ENCODE data around the gene DUSP2. TPM values are rescaled to one million over a fixed set of nuclear protein-coding genes. Genes with fewer than 3 reads are reported as not detected.
A peak's percentile ranks its signal among the peaks of the same experiment; 100 is the strongest.

Gene DUSP2
- total RNA-seq, 1 donor from 2014 or later: 0.34 TPM

DNA sequence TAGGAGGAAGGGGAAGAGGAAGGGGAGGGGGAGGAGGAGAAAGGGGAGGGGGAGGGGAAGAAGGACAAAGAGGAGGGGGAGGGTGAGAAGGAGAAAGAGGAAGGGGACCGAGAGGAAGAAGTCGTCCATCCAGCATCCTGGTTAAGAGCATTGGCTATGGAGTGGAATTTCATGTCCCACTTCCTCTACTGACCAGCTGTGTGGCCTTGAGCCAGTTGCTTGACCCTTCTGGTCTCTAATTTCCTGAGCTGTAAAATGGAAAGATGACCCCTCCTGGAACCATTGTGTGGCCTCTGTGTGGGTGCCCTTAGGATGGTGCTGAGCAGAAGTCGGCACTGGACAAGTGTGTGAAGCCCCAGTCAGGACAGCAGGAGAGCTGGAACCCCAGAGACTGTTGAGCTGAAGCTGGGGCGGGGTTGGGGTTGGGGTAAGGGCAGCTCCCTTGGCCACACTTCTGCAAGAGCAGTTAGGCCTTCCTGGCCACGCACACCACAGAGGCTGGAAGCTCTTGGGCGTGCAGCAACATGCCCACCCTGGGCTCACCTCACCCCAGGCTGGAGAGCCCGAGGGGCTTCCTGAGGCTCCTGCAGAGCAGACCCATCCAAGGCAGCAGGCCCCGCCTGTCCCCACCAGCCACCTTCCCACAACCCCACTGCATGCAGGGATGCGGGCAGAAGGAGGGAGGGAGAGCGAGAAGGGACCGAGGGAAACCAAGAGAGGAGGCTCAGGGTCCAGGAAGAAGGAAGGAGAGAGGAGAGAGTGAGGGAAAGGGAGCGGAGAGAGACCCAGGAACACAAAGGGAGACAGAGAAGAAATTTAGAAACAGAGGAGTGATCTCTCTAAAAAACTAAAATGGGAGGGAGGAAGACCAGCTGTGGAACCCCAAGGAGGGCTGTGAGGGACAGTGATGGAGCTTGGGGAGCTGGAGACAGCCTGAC, 45.1 kb downstream of the DUSP2 start:
- DNase-seq: peak; percentile 41

DNA sequence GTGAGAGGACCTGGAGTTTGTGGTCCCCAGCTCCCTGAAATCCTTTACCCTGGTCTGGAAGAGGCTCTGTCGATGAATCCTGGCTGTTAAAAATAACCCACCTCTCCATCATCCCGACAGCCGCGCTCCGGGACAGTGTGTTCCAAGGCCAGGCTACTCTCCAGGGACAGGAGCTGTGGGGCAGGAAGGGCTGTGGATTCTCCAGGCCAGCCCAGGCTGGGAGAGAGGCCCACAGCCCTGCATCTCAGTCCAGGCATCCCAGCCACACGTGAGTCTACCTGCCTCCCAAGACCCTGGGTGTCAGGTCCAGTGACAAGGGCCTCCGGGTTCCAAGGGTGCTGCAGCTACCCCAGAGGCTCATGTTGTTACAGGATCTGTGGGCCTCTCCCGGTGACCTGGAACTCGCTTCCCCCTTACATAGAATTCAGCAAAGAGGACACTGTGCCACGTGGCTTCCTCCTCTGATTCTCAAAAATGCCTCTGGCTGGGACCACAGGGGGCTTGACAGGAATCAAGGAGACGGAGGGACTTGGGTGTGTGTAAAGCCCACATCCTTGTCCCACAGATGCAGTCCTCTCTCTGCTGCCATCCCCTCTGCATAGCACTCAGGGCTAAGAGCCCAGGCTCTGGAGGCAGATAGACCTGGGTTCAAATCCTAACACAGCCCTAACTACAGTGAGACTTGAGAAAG, 46.2 kb downstream of the DUSP2 start:
- DNase-seq: no peak

DNA sequence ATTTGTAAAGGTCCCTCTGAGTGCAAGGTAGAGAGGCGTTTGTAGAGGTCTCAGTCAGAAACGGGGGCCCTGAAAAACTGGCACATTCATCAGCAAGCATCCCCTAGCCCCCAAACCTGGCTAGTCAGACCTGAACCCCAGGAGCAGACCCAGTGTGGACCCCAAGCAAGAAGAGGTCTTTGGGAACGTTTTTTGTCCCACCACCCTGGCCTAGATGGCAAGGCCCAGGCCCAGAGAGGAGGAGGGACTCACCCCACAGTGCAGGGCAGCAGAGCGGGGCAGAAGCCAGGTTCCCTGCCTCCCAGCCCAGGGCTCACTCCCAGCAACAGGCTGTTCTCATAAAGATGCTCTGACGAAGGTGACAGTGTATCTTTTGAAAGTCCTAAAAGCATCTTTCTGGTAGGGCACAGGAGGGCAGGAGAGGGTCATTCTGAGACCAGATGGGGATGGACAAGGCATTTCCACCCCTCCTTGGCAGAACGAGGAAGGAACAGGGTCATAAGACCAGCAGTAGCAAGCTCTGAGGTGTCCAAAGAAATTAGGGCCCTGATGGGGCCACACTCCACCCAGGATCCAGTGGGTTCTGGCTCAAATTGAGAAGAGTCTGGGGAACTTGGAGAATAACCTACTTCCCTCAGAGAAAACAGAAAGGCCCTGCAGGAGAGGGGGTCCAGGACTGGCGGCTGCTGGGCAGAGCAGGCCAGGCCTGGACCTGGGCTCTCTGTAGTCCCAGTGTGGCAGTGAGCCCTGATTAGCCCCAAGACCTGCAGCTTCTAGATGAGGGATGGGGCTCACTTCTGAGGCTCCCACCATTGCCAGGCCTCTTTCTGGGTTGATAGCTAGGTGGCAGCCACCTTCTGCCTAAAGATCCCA, 47.1 kb downstream of the DUSP2 start:
- DNase-seq: no peak

DNA sequence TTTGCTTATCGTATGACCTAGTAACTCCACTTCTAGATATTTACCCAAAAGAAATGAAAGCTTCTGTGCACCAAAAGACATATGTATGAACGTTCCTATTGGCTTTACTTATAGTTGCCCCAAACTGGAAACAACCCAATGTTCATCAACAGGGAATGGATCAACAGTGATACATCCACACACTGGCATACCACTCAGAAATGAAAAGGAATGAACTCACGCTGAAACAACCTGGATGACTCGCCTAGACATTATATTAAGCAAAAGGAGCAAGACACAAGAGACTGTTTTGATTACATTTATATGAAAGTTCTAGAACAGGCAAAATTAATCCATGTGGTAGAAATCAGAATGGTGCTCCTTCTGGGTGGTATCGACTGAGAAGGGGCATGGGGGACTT, 47.8 kb downstream of the DUSP2 start:
- no peak for DNase-seq

DNA sequence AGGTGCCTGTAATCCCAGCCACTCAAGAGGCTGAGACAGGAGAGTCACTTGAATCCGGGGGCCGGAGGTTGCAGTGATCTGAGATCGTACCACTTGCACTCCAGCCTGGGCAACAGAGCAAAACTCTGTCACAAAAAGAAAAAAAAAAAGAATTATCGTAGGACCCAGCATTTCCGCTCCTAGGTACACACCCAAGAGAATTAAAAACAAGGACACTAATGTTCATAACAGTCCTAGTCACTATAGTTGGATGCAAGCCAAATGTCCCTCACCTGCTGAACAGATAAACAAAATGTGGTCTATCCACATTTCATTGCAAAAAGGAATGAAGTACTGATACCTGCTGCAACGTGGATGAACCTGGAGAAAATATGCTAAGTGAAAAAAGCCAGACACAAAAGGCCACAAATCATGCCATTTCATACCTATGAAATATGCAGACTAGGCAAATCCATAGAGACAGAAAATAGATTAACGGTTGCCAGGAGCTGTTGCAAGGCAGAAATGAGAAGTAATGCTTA, 50.1 kb downstream of the DUSP2 start:
- DNase-seq: no peak

DNA sequence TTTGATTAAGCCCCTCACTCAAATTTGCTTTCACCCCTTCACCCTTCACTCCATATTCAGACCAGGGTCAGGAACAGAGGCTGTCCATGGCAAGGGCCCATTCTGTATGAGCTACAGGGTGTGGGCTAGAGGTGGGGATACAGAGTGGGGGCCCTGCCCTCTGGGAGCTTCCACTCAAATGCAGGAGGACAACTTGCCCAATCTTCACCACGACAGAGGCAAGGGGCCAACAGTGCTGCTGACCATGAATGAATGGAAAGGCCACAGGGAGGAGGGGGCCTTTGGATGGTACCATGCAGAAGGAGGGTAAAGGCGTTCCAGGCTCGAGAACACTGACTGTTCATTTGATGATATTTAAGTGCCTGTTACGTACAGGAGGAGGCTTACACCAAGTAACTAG, 51.7 kb downstream of the DUSP2 start:
- no peak for DNase-seq

Other genes starting within 250 kb of the DUSP2 start
- gene ANKRD36C, start 153.6 kb downstream of the DUSP2 start, total RNA-seq: 38.0 and 56.8 TPM in 2 replicates
- 5.6 and 30.9 TPM in 2 replicates for gene GPAT2, start 110.5 kb downstream of the DUSP2 start, total RNA-seq
- 0.05 and 0.17 TPM in 2 replicates for gene ADRA2B, start 28.9 kb downstream of the DUSP2 start, total RNA-seq
- not detected in 2 replicates for gene ASTL, start 6.9 kb downstream of the DUSP2 start, total RNA-seq
- gene STARD7, start 63.4 kb upstream of the DUSP2 start, total RNA-seq: 284 and 301 TPM in 2 replicates
- gene TMEM127, start 120.6 kb upstream of the DUSP2 start, total RNA-seq: 24.7 and 32.0 TPM in 2 replicates
- 72.6 and 120 TPM in 2 replicates for gene CIAO1, start 120.8 kb upstream of the DUSP2 start, total RNA-seq
- 56.8 and 113 TPM in 2 replicates for gene SNRNP200, start 160.1 kb upstream of the DUSP2 start, total RNA-seq
- gene ITPRIPL1, start 179.9 kb upstream of the DUSP2 start, total RNA-seq: 7.0 and 7.7 TPM in 2 replicates
- 7.3 and 32.2 TPM in 2 replicates for gene NCAPH, start 190.3 kb upstream of the DUSP2 start, total RNA-seq